ENCODE results near the gene TXLNA.

The TXLNA gene

DNA sequence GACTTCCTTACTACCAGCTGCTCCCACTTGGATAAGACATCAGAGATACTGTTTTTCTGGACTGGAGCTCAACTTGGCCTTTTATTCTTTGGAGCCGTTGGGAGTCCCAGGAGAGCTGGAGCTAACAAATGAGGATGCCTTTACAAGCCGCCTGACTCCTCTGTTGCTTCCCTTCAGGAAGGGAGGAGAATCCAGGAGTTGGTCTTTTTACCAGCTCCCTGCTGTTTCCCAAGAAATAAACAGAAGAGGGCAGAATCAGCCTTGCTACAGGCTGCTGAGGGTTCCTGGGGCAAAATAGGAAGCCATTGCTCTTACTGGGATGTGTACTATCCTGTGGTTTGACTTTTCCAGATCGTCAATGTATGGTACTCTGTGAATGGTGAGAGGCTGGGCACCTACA, 44.2 kb downstream of the TXLNA start:
- H3K27ac ChIP-seq: peak overlapping the region in 1 of 2 donors; percentile 97
- TF ChIP-seq, protein P1, sequence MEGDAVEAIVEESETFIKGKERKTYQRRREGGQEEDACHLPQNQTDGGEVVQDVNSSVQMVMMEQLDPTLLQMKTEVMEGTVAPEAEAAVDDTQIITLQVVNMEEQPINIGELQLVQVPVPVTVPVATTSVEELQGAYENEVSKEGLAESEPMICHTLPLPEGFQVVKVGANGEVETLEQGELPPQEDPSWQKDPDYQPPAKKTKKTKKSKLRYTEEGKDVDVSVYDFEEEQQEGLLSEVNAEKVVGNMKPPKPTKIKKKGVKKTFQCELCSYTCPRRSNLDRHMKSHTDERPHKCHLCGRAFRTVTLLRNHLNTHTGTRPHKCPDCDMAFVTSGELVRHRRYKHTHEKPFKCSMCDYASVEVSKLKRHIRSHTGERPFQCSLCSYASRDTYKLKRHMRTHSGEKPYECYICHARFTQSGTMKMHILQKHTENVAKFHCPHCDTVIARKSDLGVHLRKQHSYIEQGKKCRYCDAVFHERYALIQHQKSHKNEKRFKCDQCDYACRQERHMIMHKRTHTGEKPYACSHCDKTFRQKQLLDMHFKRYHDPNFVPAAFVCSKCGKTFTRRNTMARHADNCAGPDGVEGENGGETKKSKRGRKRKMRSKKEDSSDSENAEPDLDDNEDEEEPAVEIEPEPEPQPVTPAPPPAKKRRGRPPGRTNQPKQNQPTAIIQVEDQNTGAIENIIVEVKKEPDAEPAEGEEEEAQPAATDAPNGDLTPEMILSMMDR (IDR thresholded peaks at IDR 0.05): no peak
- no peak for DNase-seq (ENCODE audit: low spot score)
- peak overlapping the region; percentile 94 for H3K4me3 ChIP-seq

DNA sequence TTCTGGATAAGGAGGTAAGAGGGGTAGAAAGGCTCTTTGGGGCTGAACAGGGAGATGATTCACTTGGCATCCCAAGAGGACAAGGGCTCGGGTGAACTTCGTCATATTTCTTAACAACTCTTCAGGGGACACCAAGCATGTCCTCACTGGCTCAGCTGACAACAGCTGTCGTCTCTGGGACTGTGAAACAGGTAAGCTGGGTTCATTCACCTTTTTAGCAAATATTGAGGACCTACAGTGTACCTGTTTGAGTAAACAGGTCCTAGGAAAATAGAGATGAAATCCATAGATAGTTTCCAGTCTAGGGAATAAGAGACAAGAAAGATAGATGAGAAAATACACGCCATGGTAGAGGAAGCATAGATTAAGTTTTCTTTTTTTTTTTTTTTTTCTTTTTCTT, 44.8 kb downstream of the TXLNA start:
- TF ChIP-seq, protein P1 (IDR thresholded peaks at IDR 0.05): no peak
- Histone ChIP-seq H3K27ac (peak overlapping the region in 1 of 2 donors; percentile 5), H3K4me3 (no peak overlapping the region)
- DNase-seq (ENCODE audit: low spot score): no peak

DNA sequence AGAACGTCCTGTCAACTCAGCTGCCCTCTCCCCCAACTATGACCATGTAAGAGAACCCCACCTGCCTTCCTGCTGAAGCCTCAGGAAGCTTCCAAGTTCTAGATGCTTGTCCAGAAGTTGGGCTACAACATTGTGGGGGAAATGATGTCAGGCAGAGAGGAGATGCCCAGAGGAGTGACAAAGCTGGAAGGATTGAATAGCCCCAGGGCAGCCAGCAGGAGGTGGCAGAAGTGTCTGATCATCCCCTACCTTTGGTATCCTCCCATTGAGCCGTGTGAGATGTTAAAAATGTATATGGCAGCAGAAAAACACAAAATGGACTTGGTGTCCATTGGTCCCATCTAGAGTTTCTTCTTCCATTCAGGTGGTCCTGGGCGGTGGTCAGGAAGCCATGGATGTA, 49.3 kb downstream of the TXLNA start:
- Histone ChIP-seq H3K27ac (no peak overlapping the region), H3K4me3 (no peak overlapping the region)
- DNase-seq (ENCODE audit: low spot score): no peak
- TF ChIP-seq, protein P1 (IDR thresholded peaks at IDR 0.05): no peak

DNA sequence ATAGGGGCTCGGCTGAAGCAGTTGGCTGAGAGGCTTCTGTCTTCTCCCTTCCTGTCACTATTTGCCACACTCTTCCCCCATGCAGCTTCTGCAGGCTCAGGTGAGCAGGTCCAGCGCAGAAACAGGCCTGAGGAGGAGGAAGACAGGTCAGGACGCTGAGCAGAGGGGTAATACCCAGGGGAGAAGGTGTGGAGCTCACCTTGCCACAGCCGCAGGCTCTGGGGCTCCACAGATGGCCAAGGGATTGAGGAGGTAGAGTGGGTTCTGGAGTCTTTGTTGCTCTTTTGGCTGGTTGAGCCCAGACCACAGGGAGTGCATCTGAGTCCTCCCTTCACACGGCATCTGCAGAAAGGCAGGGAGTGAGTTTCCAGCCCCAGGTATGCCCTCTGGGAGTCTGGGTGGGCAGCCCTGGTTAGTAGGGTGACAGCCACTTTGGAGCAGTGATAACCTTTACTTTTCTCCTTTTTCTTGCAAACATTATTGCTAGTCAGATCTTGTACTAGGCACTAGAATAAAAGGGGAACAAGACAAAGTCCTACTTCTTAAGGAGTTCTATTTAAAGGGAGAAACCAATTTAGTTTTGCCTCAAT, 52.5 kb downstream of the TXLNA start:
- Histone ChIP-seq H3K27ac (no peak overlapping the region), H3K4me3 (no peak overlapping the region)
- no peak for DNase-seq (ENCODE audit: low spot score)
- TF ChIP-seq, protein P1 (IDR thresholded peaks at IDR 0.05): no peak

DNA sequence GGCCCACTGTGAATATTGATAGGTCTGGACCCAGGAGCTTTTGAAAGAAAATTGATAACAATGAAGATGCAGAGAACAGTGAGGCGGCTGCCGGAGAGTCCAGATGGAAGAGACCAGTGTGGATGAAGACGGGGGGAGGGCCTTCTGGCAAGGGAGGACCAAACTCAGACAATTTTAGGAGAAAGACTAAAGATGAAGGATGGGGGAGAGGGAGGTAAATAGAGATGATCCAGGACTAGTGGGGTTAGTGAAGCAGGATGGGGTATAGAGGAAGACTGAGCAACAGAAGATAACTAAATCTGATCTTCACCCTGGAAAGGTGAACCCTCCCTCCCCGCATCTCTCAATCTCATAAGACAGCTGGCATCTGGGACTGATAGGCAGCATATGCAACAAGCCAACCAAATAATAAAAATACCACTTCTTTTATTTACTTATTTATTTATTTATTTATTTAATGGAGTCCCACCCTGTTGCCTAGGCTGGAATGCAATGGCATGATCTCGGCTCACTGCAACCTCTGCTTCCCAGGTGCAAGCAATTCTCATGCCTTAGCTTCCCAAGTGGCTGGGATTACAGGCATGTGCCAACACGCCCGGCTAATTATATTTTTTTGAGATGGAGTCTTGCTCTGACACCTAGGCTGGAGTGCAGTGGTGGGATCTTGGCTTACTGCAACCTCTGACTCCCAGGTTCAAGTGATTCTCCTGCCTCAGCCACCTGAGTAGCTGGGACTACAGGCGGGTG, 53.3 kb downstream of the TXLNA start:
- Histone ChIP-seq H3K27ac (no peak overlapping the region), H3K4me3 (no peak overlapping the region)
- TF ChIP-seq, protein P1 (IDR thresholded peaks at IDR 0.05): no peak
- no peak for DNase-seq (ENCODE audit: low spot score)

DNA sequence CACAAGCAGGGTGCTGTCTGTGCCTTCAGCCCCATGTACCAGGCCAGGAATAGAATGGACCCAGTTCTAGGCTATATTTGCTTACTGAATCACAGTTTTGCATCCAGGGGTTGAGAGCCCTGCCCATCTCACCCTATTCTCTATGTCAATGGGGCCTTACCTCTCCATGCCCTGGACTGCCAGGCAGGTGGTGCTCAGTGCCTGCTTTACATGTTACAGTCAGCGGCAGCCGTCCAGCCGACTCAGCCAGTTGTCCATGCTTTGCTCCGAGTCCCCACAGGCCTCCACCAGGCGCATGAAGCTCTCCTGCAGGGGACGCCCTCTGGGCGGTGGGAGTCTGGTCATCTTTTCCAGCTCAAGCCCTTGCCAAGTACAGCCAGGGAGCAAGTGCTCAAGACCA, 55.3 kb downstream of the TXLNA start:
- H3K27ac ChIP-seq: peak overlapping the region in 1 of 2 donors; percentile 1
- H3K4me3 ChIP-seq: no peak overlapping the region
- TF ChIP-seq, protein P1 (IDR thresholded peaks at IDR 0.05): no peak
- DNase-seq (ENCODE audit: low spot score): no peak

DNA sequence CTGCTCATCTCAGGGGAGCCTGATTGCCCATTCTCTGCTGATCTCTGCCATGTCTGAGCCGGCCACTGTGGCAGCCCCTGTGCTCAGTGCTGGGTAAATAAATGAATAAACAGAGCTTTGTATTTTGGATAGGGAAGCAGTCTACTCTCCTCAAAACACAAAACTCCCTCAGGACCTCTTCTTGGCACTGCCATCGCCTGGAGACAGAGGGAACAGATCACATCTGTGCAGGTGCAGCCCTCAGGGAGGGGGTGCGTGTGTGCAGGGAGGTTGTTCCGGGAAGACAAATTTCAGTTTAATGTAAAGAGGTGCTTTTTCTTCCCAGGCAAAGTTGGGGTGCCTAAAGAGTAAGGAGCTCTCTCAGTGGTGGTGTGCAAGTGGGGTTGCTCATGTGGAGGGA, 59.9 kb downstream of the TXLNA start:
- H3K4me3 ChIP-seq: no peak overlapping the region
- H3K27ac ChIP-seq: peak overlapping the region in 1 of 2 donors; percentile 91
- TF ChIP-seq, protein P1 (IDR thresholded peaks at IDR 0.05): no peak
- DNase-seq (ENCODE audit: low spot score): no peak

All from coronary artery (tissue), 2 donors.